GM12873 (cell line): ENCODE measurements around the gene FCN2.

Experiments
- TF ChIP-seq, protein P1 (sequence below): IDR thresholded peaks from 2 replicates; pipeline ENCODE4 v1.5.1; 2012; ENCODE audit warnings: low read depth, mild to moderate bottlenecking, moderate library complexity, low read length, control low read depth; ENCODE audit not compliant: insufficient read depth; ENCODE audit errors: missing control alignments

FCN2 gene

DNA sequence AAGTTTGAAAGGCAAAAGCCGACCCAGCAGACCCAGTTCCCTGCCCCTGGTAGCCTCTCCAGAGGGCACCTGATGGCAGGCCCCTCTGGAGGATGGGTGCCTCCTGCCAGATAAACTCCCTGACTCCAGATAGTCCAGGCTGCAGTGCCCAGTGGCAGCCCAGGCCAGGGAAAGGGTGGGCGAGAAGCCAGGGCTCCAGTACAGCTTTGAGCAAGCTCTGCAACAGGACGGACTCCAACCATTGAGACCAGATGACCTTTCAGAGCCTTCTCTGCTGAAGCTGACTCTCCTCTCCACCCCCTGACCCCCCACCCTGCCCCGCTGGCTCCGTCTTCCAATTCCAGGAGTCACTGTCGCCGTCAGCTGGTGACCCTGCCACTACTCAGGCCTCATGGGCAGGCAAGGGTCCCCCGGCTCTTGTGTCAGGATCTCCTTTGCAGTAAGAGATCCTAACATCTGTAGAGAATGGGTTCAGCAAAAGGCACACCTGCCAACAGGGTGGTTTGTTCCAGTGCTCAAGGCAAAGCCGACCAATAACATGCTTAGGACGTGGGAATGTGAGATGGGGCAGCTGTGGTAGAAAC is 52.6 kb downstream of the FCN2 start:
- TF ChIP-seq, protein P1, sequence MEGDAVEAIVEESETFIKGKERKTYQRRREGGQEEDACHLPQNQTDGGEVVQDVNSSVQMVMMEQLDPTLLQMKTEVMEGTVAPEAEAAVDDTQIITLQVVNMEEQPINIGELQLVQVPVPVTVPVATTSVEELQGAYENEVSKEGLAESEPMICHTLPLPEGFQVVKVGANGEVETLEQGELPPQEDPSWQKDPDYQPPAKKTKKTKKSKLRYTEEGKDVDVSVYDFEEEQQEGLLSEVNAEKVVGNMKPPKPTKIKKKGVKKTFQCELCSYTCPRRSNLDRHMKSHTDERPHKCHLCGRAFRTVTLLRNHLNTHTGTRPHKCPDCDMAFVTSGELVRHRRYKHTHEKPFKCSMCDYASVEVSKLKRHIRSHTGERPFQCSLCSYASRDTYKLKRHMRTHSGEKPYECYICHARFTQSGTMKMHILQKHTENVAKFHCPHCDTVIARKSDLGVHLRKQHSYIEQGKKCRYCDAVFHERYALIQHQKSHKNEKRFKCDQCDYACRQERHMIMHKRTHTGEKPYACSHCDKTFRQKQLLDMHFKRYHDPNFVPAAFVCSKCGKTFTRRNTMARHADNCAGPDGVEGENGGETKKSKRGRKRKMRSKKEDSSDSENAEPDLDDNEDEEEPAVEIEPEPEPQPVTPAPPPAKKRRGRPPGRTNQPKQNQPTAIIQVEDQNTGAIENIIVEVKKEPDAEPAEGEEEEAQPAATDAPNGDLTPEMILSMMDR, result no peak

DNA sequence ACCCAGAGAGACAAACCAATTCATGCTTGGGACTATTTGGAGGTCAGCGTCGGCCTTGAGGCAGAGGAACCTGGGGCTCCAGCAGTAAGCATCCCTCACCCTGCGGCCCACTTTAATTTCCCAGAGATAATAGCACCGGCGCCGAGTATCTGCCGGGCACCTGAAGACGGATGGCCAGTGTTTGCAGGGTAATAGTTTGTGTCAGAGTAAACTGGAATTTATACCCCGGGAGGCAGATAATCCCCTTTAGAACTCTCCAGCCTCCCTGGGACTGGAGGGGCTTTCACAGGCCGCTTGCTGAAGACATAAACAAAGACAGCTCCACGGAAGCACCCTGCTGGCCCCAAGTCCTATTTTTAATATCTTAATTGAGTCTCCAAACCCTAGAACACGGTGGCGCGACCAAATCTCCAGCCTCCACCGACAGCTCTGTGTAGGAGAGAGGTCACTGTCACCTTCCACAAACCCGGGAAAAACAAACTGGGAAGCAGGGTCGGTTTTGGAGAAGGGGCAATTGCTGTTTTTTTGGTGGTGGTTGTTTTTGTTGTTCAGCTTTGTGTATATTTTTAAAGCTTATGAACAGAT is 54.5 kb downstream of the FCN2 start:
- TF ChIP-seq, protein P1, result no peak

DNA sequence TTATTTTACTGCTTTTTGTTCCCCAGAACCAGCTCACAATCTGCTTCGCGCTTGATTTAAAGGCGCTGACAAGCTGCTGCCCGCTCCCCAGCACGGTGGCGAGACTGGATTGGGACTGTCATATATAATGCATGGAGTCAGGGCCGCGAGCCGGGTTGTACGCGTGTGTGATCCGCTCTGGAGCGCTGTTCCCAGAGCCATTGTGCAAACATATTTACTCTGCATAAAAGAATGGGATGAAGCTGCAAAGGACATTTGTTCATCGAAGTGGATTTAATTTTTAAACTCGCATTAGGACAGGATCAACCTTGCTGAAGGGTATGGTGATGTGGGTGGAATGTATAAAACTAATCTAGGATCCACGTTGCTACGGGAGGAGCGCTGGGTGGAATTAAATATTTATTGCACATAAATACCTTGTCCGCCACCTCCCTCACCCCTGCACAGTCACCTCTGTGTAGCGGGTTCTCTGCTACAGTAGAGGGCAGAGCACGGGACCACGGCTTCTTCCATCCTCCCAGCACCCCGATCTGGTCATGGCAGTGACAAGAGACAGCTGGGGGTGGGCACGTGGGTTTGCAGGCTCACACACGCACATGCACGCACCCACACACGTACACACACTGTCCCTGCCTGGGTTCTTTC is 55.2 kb downstream of the FCN2 start:
- TF ChIP-seq, protein P1, result no peak

DNA sequence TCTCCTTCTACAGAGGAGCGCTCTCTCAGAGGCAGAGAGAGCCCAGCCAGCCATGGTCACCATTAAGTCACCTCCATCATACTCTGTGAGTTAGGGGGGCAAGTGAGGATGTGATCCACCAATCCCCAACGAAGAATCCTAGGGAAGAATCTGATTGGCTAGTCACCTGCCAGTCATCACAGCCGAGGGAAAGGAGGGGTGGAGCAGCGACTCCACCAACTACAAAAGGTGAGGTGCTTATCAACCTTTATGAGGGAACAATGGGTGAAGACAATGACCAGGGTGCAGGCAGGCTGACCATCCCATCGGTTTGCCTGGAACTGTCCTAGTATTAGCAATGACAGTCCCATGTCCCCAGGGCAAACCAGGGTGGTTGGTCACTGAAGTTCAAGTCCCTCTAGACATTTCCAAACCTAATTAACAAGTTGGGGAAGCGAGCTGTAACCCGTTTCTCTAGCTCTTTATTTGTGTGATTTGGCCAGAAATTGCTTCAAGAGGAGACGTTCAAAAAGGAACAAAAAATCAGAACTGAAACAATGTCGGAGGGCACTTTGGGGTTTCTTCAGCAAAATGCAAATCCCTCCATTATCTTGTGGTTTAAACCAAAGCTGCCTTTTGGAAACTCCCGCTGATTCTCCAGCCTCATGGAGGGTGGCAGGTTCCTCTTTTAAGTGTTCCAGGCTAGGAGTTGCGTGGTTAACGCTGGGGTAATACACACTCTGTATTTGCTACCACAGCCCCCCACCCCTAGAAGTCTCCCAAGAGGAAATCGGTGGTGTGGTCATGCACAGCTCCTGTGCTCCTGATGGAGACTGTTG is 55.9 kb downstream of the FCN2 start:
- TF ChIP-seq, protein P1, result no peak
